Measurements from ENCODE around the gene GID8.

GRCh38 chr20:62931464-62931863 lies 6.5 kb upstream of the GID8 start:
- TF ChIP-seq, protein P1, sequence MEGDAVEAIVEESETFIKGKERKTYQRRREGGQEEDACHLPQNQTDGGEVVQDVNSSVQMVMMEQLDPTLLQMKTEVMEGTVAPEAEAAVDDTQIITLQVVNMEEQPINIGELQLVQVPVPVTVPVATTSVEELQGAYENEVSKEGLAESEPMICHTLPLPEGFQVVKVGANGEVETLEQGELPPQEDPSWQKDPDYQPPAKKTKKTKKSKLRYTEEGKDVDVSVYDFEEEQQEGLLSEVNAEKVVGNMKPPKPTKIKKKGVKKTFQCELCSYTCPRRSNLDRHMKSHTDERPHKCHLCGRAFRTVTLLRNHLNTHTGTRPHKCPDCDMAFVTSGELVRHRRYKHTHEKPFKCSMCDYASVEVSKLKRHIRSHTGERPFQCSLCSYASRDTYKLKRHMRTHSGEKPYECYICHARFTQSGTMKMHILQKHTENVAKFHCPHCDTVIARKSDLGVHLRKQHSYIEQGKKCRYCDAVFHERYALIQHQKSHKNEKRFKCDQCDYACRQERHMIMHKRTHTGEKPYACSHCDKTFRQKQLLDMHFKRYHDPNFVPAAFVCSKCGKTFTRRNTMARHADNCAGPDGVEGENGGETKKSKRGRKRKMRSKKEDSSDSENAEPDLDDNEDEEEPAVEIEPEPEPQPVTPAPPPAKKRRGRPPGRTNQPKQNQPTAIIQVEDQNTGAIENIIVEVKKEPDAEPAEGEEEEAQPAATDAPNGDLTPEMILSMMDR (conservative IDR thresholded peaks at IDR 0.05; ENCODE audit: low read depth, low read length) = no peak
- TF ChIP-seq EZH2 (IDR thresholded peaks at IDR 0.05; ENCODE audit: borderline replicate concordance, low read depth, low read length, poor library complexity, severe bottlenecking) = no peak

Measured in A673 (cell line).